K562 (cell line): ENCODE measurements around the gene ZFPM1. TPM values are rescaled to one million over a fixed set of nuclear protein-coding genes. Genes with fewer than 3 reads are reported as not detected.

ENCODE experiments used
- ATAC-seq: fragments of 200-7000 bp; cut with Tn5 transposase; 3 replicates; pipeline ENCODE4 v1.9.1; 2020; ENCODE audit warnings: moderate library complexity
- BruUV-seq: library from RNA; stranded (reverse); fragments of 400-500 nt; replicated peaks from 2 replicates; lab custom pipeline; 2021; lab: Mats Ljungman, UMichigan
- CTCF ChIA-PET: fragments of 300-600 bp; formaldehyde crosslinking; extraction: SDS; loops from one replicate; lab custom pipeline; 2021; ENCODE audit warnings: low intra/inter-chr PET ratio; lab: Yijun Ruan, JAX
- POLR2A ChIA-PET: fragments of 300-600, 350-650 bp; sonication (Branson Sonifier 250); formaldehyde crosslinking; extraction: SDS; loops from one replicate; lab custom pipeline; 2021; ENCODE audit warnings: antibody characterized with exemption, inconsistent platforms; lab: Yijun Ruan, JAX
- DNase-seq, 4 experiments: peaks; one replicate each; pipeline versions ENCODE4 v3.0.0 to v3.0.0-alpha.2; 2011 to 2018; ENCODE audit warnings: low spot score in 3 of 4, mixed read lengths in 3 of 4; ENCODE audit errors: extremely low read depth in 1 of 4
- FAIRE-seq: peaks from 2 replicates; lab custom pipeline; 2011; peaks lifted over from hg19 to GRCh38; lab: Jason Lieb, UNC
- H2AFZ ChIP-seq: 2 replicates; pipeline ENCODE4 v1.6.0; 2011; ENCODE audit warnings: low read depth, low read length, control low read depth, inconsistent platforms
- H3K27ac ChIP-seq: fragments of 200-600 bp; 3 replicates; pipeline ENCODE4 v1.8.0; 2011; ENCODE audit warnings: low read depth, mild to moderate bottlenecking, control low read depth, inconsistent platforms, low read length, moderate library complexity, mixed read lengths; ENCODE audit errors: extremely low read depth
- H3K27me3 ChIP-seq, 2 experiments: fragments of 300-600 bp in 1 of 2; 2 replicates in 1 of 2; 3 replicates in 1 of 2; pipeline versions ENCODE4 v1.6.0 to v1.8.0; 2011; ENCODE audit warnings: inconsistent platforms in 2 of 2, low read length in 2 of 2, mild to moderate bottlenecking in 1 of 2, mixed read lengths in 1 of 2, moderate library complexity in 1 of 2; ENCODE audit not compliant: control insufficient read depth in 2 of 2, insufficient read depth in 2 of 2
- H3K36me3 ChIP-seq: fragments of 300-600 bp; 3 replicates; pipeline ENCODE4 v1.8.0; 2011; ENCODE audit warnings: mild to moderate bottlenecking, low read length, inconsistent platforms; ENCODE audit not compliant: control insufficient read depth, insufficient read depth
- H3K4me1 ChIP-seq, 2 experiments: fragments of 200-600 bp in 1 of 2; replicated peaks in 1 of 2; 2 replicates in 1 of 2; 3 replicates in 1 of 2; pipeline versions ENCODE4 v1.5.1 to v1.8.0; 2011; ENCODE audit warnings: inconsistent platforms in 2 of 2, low read length in 2 of 2, mild to moderate bottlenecking in 1 of 2, mixed read lengths in 1 of 2, moderate library complexity in 1 of 2; ENCODE audit not compliant: control insufficient read depth in 2 of 2, insufficient read depth in 2 of 2
- H3K4me2 ChIP-seq: 2 replicates; pipeline ENCODE4 v1.6.1; 2011; ENCODE audit warnings: low read length, control low read depth, inconsistent platforms, mixed read lengths; ENCODE audit not compliant: insufficient read depth
- H3K4me3 ChIP-seq: fragments of 200-600 bp; sonication (generic), shearing (Covaris generic); 2 replicates; pipeline ENCODE4 v1.5.1; 2016; ENCODE audit warnings: control low read depth, inconsistent platforms
- H3K79me2 ChIP-seq: fragments of 200-600 bp; 3 replicates; pipeline ENCODE4 v1.8.0; 2011; ENCODE audit warnings: low read length, inconsistent platforms; ENCODE audit not compliant: control insufficient read depth, insufficient read depth
- H3K9ac ChIP-seq, 2 experiments: 2 replicates each; pipeline versions ENCODE4 v1.6.0 to v1.6.1; 2011; ENCODE audit warnings: low read depth in 2 of 2, low read length in 2 of 2, control low read depth in 1 of 2, inconsistent platforms in 1 of 2, mild to moderate bottlenecking in 1 of 2, mixed read lengths in 1 of 2; ENCODE audit not compliant: insufficient read depth in 1 of 2
- H3K9me1 ChIP-seq: one replicate; pipeline ENCODE4 v1.6.0; 2011; ENCODE audit warnings: inconsistent platforms, mild to moderate bottlenecking, low read length, moderate library complexity; ENCODE audit not compliant: control insufficient read depth, insufficient read depth
- H3K9me3 ChIP-seq: replicated peaks from 2 replicates; pipeline ENCODE4 v1.5.1; 2011; ENCODE audit warnings: low read depth, low read length, inconsistent platforms; ENCODE audit not compliant: control insufficient read depth, insufficient read depth
- H4K20me1 ChIP-seq: replicated peaks from 2 replicates; pipeline ENCODE4 v1.6.1; 2011; ENCODE audit warnings: low read length, inconsistent platforms, mixed read lengths; ENCODE audit not compliant: control insufficient read depth, insufficient read depth
- KDM1A ChIP-seq, 2 experiments: fragments of 450-650 bp; IDR thresholded peaks; 2 replicates each; pipeline ENCODE4 v1.6.1; 2016; ENCODE audit warnings: mild to moderate bottlenecking in 2 of 2
- RAD21 ChIP-seq, 2 experiments: fragments of 250-450 bp in 1 of 2; fragments of 450-650 bp in 1 of 2; sonication (Bioruptor Pico) in 1 of 2; formaldehyde crosslinking in 1 of 2; IDR thresholded peaks in 1 of 2; conservative IDR thresholded peaks in 1 of 2; 2 replicates each; pipeline versions ENCODE4 v1.4.0 to v1.8.0; 2020 to 2022; ENCODE audit warnings: mild to moderate bottlenecking in 2 of 2, moderate library complexity in 1 of 2
- VEZF1 ChIP-seq: fragments of 200-800 bp; sonication (Bioruptor generic); IDR thresholded peaks from 2 replicates; pipeline ENCODE4 v1.6.1; 2017; ENCODE audit warnings: missing genetic modification characterization, missing compliant biosample characterization
- ZFX ChIP-seq: sonication (generic); formaldehyde crosslinking; IDR thresholded peaks from 2 replicates; pipeline ENCODE4 v1.8.0; 2022; ENCODE audit warnings: mild to moderate bottlenecking, missing genetic modification reagents, moderate library complexity
- WGBS: fragments of 100-300 bp; shearing (Covaris generic); methylation state at CpG from one replicate; pipeline ENCODE4 v1.1.6; 2016; ENCODE audit warnings: low coverage, mixed read lengths; ENCODE audit not compliant: insufficient coverage; ENCODE audit errors: missing lambda C conversion rate; 5-methylcytosine and 5-hydroxymethylcytosine counted together
- in situ Hi-C: fragments of 300-500 bp; cut with MboI; formaldehyde crosslinking; loops from 4 replicates; pipeline ENCODE4 v1.15.0; 2018; ENCODE audit warnings: inconsistent platforms, mixed read lengths
- intact Hi-C: fragments of 100-400 bp; cut with micrococcal nuclease; formaldehyde crosslinking; loops from 2 replicates; pipeline ENCODE4 v1.14.2; 2022
- polyA plus RNA-seq, 8 experiments: library from polyadenylated mRNA; depleted of rRNA in 4 of 8; stranded (reverse) in 5 of 8; unstranded in 3 of 8; fragments of >200 nt; fragmentation: Nextera tagmentation in 2 of 8; fragmentation: Illumina TruSeq in 1 of 8; extraction: Ambion mirVana in 2 of 8; extraction: Trizol in 1 of 8; gene quantifications; 2 replicates each; pipeline versions ENCODE4 v1.2.1 to v1.2.3, GENCODE V29; 2011 to 2014; ENCODE audit warnings: inconsistent platforms in 1 of 8, missing spikeins in 1 of 8
- total RNA-seq, 7 experiments: library from RNA; depleted of rRNA in 6 of 7; stranded (reverse); fragments of >200 nt in 6 of 7; fragmentation: Illumina TruSeq in 2 of 7; extraction: Trizol in 2 of 7; gene quantifications; 2 replicates each; pipeline versions ENCODE4 v1.2.1 to v1.2.3, GENCODE V29; 2011 to 2021; ENCODE audit warnings: low replicate concordance in 1 of 7

The ZFPM1 gene
- total and polyA plus RNA-seq, 9 of the 15 experiments (the other 6 are each of a cell fraction or from before 2014, with no cell fraction given), result 0.03 to 35.9 (median 1.4) TPM

DNA sequence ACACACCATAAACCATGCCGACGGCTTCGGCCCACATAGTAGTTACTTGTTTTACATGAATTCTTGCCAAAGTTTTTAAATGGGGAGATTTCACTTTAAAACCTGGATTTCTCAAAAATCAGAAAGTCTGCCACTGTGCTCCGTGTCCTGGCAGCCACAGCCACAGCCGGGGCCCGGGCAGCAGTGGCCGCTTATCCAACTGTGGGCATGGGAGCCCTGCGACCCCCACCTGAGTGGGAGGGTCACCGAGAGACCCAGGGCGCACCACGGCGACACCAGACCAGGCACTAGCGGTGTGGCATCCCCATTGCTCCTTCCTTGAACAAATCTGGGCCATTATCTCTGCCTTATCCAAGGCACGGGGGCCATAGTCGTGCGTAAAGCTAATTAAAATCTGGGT, 40.3 kb upstream of the ZFPM1 start:
- Histone ChIP-seq H4K20me1 (peaks cover 8% of the 10 kb centered on the region), H3K9me1 (no peaks in the 10 kb centered on the region), H3K4me3 (no peak overlapping the region), H3K36me3 (no peaks in the 10 kb centered on the region), H3K27me3 (peaks cover 0 to 33% of the 10 kb centered on the region in 2 experiments; a peak in 2 of 5 replicates), H3K4me1 (peaks cover 3 to 69% of the 10 kb centered on the region in 2 experiments; a peak in 3 of 5 replicates), H3K9me3 (no peaks in the 10 kb centered on the region), H3K27ac (no peak overlapping the region), H2AFZ (no peak overlapping the region), H3K4me2 (no peak overlapping the region), H3K79me2 (no peaks in the 10 kb centered on the region), H3K9ac (no peak overlapping the region)
- no peak for ATAC-seq
- POLR2A ChIA-PET, result interaction anchor here (1.0 kb wide), 1 partner anchor 633 kb away, joined by 3 read pairs; no protein-coding TSS in a partner anchor
- TF ChIP-seq RAD21 (CRISPR knock-in tag; conservative IDR thresholded peaks at IDR 0.05 in 1 of 2, IDR thresholded peaks at IDR 0.05 in 1 of 2) (no peak), ZFX (CRISPR knock-in tag) (0 out of 2 replicates have a peak, but pooled peaks have one; percentile 15), KDM1A (IDR thresholded peaks at IDR 0.05) (peak; percentile 7 to 24; a peak in 1 of 4 replicates), VEZF1 (CRISPR knock-in tag) (no peak)
- BruUV-seq, result no TSS peak
- FAIRE-seq, result no peak
- DNase-seq, result no peak
- CTCF ChIA-PET, result no interaction called here
- intact Hi-C loops (no loop called here), in situ Hi-C loops (no loop called here)
- 16% methylated on average over 16 of the region's 16 CpGs for WGBS
